HG02588 (cell line): Measurements from ENCODE around the gene ARAP2.

ENCODE experiments used
- ATAC-seq: cut with Tn5 transposase; IDR thresholded peaks from one replicate; pipeline ENCODE4 v1.9.1; 2021; ENCODE audit warnings: mild to moderate bottlenecking, moderate library complexity; ENCODE audit not compliant: unreplicated experiment

ARAP2 gene

GRCh38 chr4:36260731-36261130, 16.4 kb upstream of the ARAP2 start:
- ATAC-seq: no peak

- ATAC-seq: peak; percentile 67
These were observed 12.1 kb upstream of the ARAP2 start for GRCh38 chr4:36256398-36256891.

- peak; percentile 77 for ATAC-seq
These were observed 11.3 kb upstream of the ARAP2 start for GRCh38 chr4:36255577-36255976.

GRCh38 chr4:36254371-36254770, 10.1 kb upstream of the ARAP2 start:
- no peak for ATAC-seq

- no peak for ATAC-seq
These were observed 7.7 kb upstream of the ARAP2 start for GRCh38 chr4:36251983-36252382.

GRCh38 chr4:36249610-36250009, 5.3 kb upstream of the ARAP2 start:
- ATAC-seq: no peak

GRCh38 chr4:36243355-36244256, 708 bp downstream of the ARAP2 start:
- peak; percentile 30 for ATAC-seq

GRCh38 chr4:36242629-36243354, 1.5 kb downstream of the ARAP2 start:
- no peak for ATAC-seq

- ATAC-seq: peak; percentile 39
These were observed 2.5 kb downstream of the ARAP2 start for GRCh38 chr4:36241771-36242170.

GRCh38 chr4:36237366-36238313, 6.7 kb downstream of the ARAP2 start:
- no peak for ATAC-seq

- no peak for ATAC-seq
These were observed 8.2 kb downstream of the ARAP2 start for GRCh38 chr4:36236159-36236558.

- no peak for ATAC-seq
These were observed 9.0 kb downstream of the ARAP2 start for GRCh38 chr4:36235306-36235705.

- ATAC-seq: no peak
These were observed 10.6 kb downstream of the ARAP2 start for GRCh38 chr4:36233567-36234266.

- no peak for ATAC-seq
These were observed 13.8 kb downstream of the ARAP2 start for GRCh38 chr4:36230534-36230933.

GRCh38 chr4:36227913-36228312, 16.4 kb downstream of the ARAP2 start:
- no peak for ATAC-seq

- no peak for ATAC-seq
These were observed 17.7 kb downstream of the ARAP2 start for GRCh38 chr4:36226430-36227227.

- no peak for ATAC-seq
These were observed 19.1 kb downstream of the ARAP2 start for GRCh38 chr4:36224972-36225903.

- ATAC-seq: no peak
These were observed 21.6 kb downstream of the ARAP2 start for GRCh38 chr4:36222702-36223101.
